GM08714 (cell line): Measurements from ENCODE around the gene TLE7.

ENCODE experiments used
- H3K4me3 ChIP-seq: fragments of 200-500 bp; sonication (Bioruptor generic); 2 replicates; pipeline ENCODE4 v1.5.1; 2014; ENCODE audit warnings: mild to moderate bottlenecking, low read length, inconsistent platforms
- ZNF274 ChIP-seq: IDR thresholded peaks from 2 replicates; pipeline ENCODE4 v1.6.1; 2012; ENCODE audit warnings: mild to moderate bottlenecking, low read depth, low read length

TLE7 gene

DNA sequence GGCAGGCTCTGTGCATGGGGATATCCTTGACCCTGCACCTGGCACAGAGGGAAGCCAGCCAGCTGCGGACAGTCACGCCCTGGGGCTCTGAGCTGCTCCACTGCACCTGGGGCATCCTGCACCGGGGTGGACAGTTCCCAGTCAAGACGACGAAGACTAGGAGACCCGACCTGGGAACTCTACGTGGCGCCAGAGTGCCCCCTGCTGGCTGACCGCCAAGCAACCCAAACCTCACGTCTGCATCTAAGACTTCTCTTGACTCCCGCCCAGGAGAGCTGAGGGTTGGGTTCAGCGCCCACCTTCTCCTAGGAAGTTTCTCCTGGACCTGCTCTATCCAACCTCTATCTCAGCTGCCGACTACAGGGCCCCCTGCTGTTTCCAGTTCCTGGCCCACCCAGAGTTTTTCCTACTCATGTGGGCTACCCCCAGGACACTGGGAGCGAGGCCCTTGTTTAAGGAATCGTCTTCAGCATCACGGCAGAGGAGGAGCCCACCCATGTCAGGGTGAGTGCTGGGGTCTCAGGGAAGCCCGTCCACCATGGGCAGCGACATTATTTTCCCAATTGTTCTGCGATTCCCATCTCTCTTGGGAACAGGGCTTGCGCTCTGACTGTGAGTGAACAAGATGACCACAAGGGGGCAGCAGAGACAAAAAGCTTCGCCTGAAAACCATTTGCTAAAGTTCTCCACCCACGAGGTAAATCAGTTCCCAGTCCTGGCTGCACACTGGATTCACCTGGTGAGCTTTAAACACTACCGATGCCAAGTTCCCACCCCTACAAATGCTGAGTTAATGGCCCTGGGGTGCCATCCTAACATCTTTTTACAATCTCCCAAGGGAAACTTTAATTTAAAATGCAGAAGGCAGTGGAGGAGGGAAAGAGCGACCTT is 29.3 kb downstream of the TLE7 start:
- TF ChIP-seq ZNF274, result no peak
- no peak overlapping the region for H3K4me3 ChIP-seq

DNA sequence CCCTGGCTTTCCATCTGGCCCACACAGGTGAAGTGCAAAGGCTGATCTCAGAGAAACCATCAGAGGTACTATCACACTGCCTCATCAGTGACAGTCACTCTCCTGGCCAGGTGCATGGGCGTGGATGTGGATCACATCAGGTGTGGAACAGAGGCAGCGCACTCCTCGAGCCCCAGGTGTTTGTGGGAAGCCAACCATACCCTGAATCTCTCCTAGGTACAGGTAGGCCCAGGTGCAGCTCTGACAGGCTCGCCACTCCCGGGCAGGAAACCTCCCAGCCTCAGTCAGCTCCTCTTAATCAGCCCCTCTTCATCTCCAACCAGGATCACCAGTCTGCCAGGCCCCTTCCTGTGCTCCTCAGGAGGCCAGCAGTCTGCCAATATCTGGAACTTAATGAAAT is 31.7 kb downstream of the TLE7 start:
- H3K4me3 ChIP-seq, result no peak overlapping the region
- TF ChIP-seq ZNF274, result no peak

DNA sequence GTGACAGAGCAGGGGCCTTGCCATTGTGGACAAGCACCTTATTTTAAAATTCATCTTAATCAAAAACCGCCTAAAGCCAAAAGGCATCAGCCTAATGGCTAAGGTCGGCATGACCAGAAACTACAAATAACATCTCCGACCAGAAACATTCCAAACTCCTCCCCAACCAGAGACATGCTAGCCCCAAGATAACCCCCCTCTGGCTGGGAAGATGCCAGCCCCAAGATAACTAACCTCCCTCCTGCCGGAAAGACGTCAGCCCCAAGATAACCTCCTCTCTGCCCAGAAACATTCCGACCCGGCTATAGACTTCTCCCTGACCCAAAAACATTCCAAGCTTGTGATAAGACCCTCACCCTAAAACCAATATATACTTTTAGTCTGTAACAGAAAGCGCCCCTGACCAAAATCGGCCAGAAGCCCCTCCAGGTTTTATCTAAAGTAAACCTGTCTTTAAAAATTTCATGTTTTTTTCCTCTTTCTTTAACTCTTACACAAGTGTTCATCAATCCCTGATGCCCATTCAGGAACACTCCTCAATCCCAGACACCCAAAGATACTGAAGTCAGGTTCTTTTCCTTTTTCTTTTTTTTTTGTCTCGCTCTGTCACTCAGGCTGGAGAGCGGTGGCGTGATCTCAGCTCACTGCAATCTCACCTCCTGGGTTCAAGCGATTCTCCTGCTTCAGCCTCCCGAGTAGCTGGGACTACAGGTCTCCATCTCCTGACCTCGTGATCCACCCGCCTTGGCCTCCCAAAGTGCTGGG is 32.7 kb downstream of the TLE7 start:
- H3K4me3 ChIP-seq, result no peak overlapping the region
- no peak for TF ChIP-seq ZNF274

DNA sequence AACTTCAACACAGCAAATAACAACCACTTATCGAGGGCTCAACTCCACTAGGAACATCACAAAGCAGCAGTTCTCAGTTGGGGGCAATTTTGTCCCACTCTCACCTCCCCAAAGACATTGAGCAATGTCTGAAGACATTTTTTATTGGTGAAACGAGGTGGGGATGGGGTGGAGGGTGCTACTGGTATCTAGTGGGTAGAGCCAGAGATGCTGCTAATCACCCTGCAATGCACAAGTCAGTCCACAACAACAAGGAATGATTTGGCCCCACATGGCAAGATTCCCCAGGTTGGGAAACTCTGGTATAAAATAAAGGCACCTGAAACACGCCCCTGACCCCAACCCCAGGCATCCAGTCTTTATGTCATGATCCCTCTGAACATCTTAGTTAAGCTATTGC is 33.3 kb downstream of the TLE7 start:
- no peak for TF ChIP-seq ZNF274
- H3K4me3 ChIP-seq, result no peak overlapping the region

DNA sequence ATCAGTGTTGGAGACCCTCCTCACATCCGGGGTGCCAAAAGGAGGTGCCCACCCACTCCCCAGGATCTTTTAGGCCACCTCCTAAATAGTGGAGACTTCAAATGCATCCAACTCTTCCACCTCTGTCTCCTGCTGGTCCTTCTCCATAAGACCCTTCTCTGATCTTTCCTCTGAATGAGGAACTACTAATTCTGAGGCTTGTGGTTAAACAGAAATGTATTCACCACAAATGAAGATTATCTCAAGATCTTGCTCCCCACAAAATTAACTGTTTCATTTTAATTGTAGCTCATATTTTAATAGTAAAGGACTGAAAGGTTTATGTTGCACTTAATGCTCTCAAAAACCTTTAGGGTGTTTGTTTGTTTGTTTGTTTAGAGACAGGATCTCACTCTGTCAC is 34.1 kb downstream of the TLE7 start:
- H3K4me3 ChIP-seq, result no peak overlapping the region
- no peak for TF ChIP-seq ZNF274

DNA sequence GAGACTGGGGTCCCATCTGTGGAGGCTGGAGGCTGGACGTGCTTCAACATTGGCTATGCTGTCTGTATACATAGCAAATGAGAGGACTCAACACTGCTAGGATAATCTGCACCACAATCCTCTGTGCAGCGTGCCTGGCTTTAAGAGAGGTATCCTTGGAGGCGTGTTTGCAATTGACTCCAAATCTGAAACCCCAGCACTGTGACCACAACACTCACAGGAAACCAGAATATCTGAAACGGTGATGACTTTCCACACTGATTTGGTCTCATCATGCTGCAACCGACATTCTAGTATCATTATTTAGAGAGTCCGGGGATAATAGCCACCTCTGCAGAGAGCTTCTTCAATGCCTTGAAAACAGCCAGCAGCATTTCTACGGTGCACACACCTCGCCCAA is 35.1 kb downstream of the TLE7 start:
- no peak overlapping the region for H3K4me3 ChIP-seq
- no peak for TF ChIP-seq ZNF274

DNA sequence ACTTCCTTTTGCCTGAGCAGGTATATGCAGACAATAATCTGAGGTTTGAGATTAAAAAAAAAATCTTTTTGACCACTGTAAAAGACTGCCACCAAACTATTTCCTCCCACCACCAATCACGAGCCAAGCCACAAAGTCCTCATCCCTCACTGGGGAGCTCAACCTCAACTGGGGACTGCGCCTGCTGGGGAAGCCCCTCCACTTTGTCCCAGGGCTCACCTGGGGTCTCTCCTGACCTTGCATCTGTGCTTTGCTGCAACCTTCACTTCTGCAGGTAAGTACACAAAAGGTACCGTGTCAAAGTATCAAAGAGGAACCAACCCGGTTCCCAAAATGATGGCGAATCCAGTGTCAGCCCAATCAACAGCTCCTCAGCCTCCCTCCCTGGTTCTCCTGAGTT is 35.5 kb downstream of the TLE7 start:
- TF ChIP-seq ZNF274, result no peak

DNA sequence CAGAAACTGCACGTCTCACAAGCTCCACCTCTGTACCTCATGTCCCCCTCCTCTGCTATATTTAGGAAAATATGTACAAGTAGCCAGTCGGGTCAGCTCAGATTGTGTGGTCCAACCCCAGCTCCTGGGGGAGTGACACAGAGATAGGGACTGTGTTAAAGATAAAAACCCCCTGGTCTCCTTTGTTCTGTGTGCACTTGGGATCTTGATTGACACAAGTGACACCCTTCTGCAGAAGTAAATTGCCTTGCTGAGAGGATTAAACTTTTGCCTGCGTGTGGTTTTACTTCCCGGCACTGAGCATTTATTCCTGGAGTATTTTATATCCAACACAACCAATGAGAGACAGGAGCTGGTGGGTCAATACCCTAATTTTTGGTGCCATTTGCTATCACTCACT is 37.5 kb downstream of the TLE7 start:
- TF ChIP-seq ZNF274, result no peak

More for the DNA sequence above, 35.5 kb downstream of the TLE7 start:
- H3K4me3 ChIP-seq, result no peak overlapping the region

DNA sequence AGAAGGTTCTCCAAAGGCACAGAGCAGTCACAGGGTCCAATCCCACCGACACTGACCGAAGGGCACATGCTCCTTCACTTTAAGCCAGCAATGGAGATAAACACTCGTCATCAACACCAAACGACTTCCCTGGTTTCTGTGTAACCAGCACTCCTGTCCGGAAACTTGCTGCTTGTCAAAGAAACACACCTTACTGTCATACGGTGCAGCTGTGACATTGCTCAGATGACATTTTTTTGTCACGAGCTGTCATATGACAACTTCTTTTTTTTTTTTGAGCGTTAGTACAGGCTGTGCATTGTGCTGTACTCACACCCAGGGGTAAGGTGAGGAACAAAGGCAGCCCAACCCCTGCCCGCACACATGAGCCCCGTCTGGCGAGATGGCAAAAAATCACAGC is 39.2 kb downstream of the TLE7 start:
- no peak overlapping the region for H3K4me3 ChIP-seq
- no peak for TF ChIP-seq ZNF274

More for the DNA sequence above, 37.5 kb downstream of the TLE7 start:
- no peak overlapping the region for H3K4me3 ChIP-seq

DNA sequence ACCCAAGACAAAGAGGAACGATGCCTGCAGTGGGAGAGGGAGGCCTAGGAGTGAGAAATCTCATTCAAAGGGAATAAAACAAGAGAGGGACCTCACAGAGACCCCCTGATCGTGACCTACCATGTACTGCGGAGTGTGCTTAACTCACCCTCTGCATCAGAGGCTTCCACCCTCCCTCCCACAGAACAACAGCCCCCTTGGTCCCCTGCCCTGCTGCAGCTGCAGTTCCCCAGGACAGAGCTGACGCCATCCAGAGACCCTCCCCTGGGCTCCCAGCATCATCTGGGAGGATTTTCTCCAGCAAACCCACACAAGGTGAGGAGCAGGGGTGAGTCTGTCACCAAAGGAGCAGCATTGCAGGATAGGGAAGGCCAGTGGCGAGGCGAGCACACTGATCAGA is 39.8 kb downstream of the TLE7 start:
- TF ChIP-seq ZNF274, result no peak
- H3K4me3 ChIP-seq, result no peak overlapping the region

DNA sequence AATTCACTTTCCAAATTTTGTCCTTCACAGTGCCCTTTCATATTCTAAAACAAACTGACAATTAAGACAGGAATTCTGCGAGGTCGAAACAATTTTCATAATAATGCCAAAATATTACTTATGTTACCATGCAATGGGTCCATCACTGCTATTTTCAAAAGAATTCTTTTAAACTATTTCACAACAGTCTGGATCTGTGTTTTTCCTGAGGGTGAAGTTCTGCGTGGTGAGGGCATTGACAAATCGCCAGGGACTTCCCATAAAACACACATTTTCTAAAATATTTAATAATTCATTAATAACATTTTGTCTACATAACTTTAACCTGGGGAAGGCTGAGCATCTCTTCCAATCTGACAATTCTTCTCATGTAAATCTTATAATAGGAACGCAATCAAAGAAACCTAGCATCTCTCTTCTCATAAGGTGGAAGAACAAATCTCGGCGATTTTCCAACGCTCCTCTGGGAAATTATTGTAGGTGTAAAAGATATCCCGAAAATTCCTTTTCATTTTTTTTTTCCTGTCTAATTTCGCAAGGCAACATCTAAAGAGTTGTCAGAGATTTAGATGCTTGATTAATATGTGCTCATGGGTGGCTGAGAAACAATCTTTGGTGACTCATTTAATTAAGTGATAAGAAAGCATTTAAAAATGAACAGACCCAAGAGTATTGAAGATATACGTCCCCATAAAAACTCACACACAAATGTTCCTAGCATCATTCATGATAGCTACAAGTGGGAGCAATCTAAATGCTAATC is 41.9 kb downstream of the TLE7 start:
- no peak overlapping the region for H3K4me3 ChIP-seq
- no peak for TF ChIP-seq ZNF274

DNA sequence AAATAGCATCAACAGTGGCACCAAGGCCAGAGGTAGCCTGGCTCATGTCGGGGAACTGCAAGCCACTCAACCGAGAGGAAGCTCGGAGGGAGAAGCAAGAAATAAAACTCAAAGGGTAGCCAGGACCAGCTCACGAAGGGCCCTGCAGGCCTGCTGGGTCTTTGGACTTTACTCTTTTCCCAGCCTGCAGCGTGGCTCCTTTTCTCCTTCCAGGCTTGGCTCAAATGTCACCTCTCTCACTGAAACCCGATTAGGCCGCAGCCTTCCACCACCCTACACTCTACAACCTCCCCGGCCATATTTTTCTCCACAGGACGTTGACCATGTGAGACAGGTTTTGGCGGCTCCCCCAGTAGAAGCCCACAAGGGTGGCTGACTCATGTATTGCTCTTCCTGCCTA is 45.3 kb downstream of the TLE7 start:
- no peak overlapping the region for H3K4me3 ChIP-seq
- TF ChIP-seq ZNF274, result no peak

DNA sequence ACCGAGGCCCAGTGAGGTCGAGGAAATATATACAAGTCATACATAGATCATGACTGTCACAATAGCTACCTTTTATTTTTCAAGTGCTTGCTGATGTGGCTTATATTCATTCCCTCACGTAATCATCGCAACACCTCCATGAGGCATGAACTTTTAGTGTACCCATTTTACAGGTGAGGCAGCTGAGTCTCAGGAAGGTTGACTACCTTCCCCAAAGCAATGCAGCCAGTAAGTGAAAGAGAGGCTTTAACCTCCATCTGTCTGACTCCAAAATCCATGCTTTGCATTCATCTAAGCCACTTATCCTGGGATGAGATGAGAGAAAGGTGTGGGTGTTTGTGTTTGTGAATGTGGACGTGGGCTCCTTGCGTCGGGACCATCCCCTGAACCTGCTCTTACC is 52.5 kb downstream of the TLE7 start:
- no peak overlapping the region for H3K4me3 ChIP-seq
- TF ChIP-seq ZNF274, result no peak

DNA sequence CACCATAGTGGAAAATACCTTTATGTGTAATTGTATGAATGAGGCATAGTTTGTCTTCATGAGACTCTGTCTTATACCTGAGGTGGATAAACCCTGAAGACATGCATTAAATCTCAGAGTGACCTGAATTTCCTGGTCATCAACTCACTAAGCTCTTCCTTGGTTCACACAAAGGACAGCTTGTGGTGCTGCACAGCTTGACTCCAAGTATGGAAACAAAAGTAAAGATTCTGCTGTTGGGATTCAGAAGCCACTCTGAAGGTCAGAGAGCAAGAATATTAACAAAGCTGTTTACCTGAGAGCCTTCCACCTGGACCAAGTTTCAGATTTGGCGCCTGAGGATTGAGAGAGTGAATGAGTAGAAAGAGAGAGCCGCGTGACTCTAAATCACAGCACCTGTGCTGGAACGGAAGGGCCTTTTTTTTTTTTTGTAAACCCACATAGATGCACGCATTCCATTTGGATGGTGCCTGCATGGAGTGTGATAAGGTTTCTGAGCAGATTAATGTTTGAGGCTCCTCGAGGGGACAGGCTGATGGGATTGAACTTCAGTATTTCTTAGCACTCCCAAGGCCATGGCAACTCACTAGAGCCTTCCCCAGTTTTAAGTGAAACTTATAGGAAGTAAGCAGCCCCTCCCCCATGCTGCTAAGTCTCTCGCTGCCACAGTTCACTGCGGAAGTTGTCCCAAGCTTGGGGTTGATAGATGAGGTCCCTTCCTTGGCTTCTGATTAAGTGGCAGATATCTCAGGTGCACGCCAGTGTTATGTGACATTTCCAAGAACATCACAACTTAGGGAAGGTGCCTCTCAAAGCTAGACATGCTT is 54.6 kb downstream of the TLE7 start:
- no peak overlapping the region for H3K4me3 ChIP-seq
- TF ChIP-seq ZNF274, result no peak
